GM12875 (cell line): ENCODE data around the gene ADGRG6.

Experiments
- H3K4me3 ChIP-seq: one replicate; pipeline ENCODE4 v1.5.1; 2011; ENCODE audit warnings: low read depth, low read length, control low read depth
- CTCF ChIP-seq: IDR thresholded peaks from 2 replicates; pipeline ENCODE4 v1.5.1; 2011; ENCODE audit warnings: low read depth, mild to moderate bottlenecking, control low read depth, inconsistent platforms, low read length, moderate library complexity, borderline replicate concordance; ENCODE audit not compliant: insufficient read depth

ADGRG6 gene

GRCh38 chr6:142265476-142265875, 36.3 kb upstream of the ADGRG6 start:
- no peak for TF ChIP-seq CTCF
- no peak overlapping the region for H3K4me3 ChIP-seq

- H3K4me3 ChIP-seq: no peak overlapping the region
- TF ChIP-seq CTCF: no peak
Measured at GRCh38 chr6:142266060-142266459, 35.7 kb upstream of the ADGRG6 start.

GRCh38 chr6:142271476-142271875, 30.3 kb upstream of the ADGRG6 start:
- no peak for TF ChIP-seq CTCF
- no peak overlapping the region for H3K4me3 ChIP-seq

- TF ChIP-seq CTCF: no peak
- no peak overlapping the region for H3K4me3 ChIP-seq
Measured at GRCh38 chr6:142274656-142275055, 27.2 kb upstream of the ADGRG6 start.

- no peak overlapping the region for H3K4me3 ChIP-seq
- no peak for TF ChIP-seq CTCF
Measured at GRCh38 chr6:142275236-142276006, 26.4 kb upstream of the ADGRG6 start.

GRCh38 chr6:142276256-142276655, 25.6 kb upstream of the ADGRG6 start:
- TF ChIP-seq CTCF: no peak
- no peak overlapping the region for H3K4me3 ChIP-seq
